WTC11 (cell line): Measurements from ENCODE around the gene ATP8B3. TPM values are rescaled to one million over a fixed set of nuclear protein-coding genes. Genes with fewer than 3 reads are reported as not detected.

Experiments used
- ATAC-seq: fragments of 200-7000 bp; cut with Tn5 transposase; 2 replicates; pipeline ENCODE4 v1.10.0; 2021; ENCODE audit warnings: mild to moderate bottlenecking, moderate library complexity
- CTCF ChIA-PET: fragments of 300-600 bp; sonication (Branson Sonifier 250); formaldehyde crosslinking; loops from one replicate; lab custom pipeline; 2021; ENCODE audit warnings: antibody characterized with exemption; lab: Charles Lee
- POLR2A ChIA-PET: fragments of 350-600 bp; sonication (Branson Sonifier 250); formaldehyde crosslinking; loops from one replicate; lab custom pipeline; 2021; ENCODE audit warnings: antibody characterized with exemption; lab: Charles Lee
- DNase-seq: peaks from one replicate; pipeline ENCODE4 v3.0.0; 2021; ENCODE audit warnings: low spot score
- H3K27ac Mint-ChIP-seq: 2 replicates; pipeline ENCODE4 v1.8.0; 2021; ENCODE audit warnings: mixed read lengths
- H3K27me3 Mint-ChIP-seq: 2 replicates; pipeline ENCODE4 v1.8.0; 2021; ENCODE audit warnings: low read depth, mild to moderate bottlenecking, moderate library complexity, mixed read lengths
- H3K36me3 Mint-ChIP-seq: 2 replicates; pipeline ENCODE4 v1.8.0; 2021; ENCODE audit warnings: mixed read lengths
- H3K4me1 Mint-ChIP-seq: 2 replicates; pipeline ENCODE4 v1.8.0; 2022; ENCODE audit warnings: mixed read lengths
- H3K4me3 Mint-ChIP-seq: 2 replicates; pipeline ENCODE4 v1.8.0; 2021; ENCODE audit warnings: mild to moderate bottlenecking, moderate library complexity, mixed read lengths
- H3K9me3 Mint-ChIP-seq: 2 replicates; pipeline ENCODE4 v1.8.0; 2021; ENCODE audit warnings: mixed read lengths
- FOXJ3 ChIP-seq: sonication (generic); formaldehyde crosslinking; IDR thresholded peaks from 2 replicates; pipeline ENCODE4 v1.9.0; 2021; ENCODE audit warnings: missing genetic modification reagents, mild to moderate bottlenecking, borderline replicate concordance
- FOXP1 ChIP-seq: sonication (generic); formaldehyde crosslinking; IDR thresholded peaks from 2 replicates; pipeline ENCODE4 v1.8.0; 2022; ENCODE audit warnings: missing genetic modification reagents, mild to moderate bottlenecking, moderate library complexity, borderline replicate concordance
- GTF2I ChIP-seq: fragments of 250-450 bp; sonication (Bioruptor Pico); conservative IDR thresholded peaks from 2 replicates; pipeline ENCODE4 v1.4.0; 2021; ENCODE audit warnings: mild to moderate bottlenecking
- ZBTB21 ChIP-seq: sonication (generic); formaldehyde crosslinking; IDR thresholded peaks from 2 replicates; pipeline ENCODE4 v1.8.1; 2023; ENCODE audit warnings: mild to moderate bottlenecking, missing genetic modification reagents, borderline replicate concordance
- ZNF219 ChIP-seq: sonication (generic); formaldehyde crosslinking; IDR thresholded peaks from 2 replicates; pipeline ENCODE4 v1.8.0; 2023; ENCODE audit warnings: missing genetic modification reagents, mild to moderate bottlenecking, borderline replicate concordance
- ZNF232 ChIP-seq: sonication (generic); formaldehyde crosslinking; IDR thresholded peaks from 2 replicates; pipeline ENCODE4 v1.8.0; 2022; ENCODE audit warnings: mild to moderate bottlenecking, missing genetic modification reagents
- ZNF671 ChIP-seq: fragments of 250-450 bp; sonication (Bioruptor Pico); IDR thresholded peaks from 2 replicates; pipeline ENCODE4 v1.8.0; 2021; ENCODE audit warnings: mild to moderate bottlenecking
- total RNA-seq: library from RNA; stranded (reverse); gene quantifications from 3 replicates; pipeline ENCODE4 v1.2.3, GENCODE V29; 2021
- TF ChIP-seq, protein P1 (sequence below): sonication (generic); formaldehyde crosslinking; IDR thresholded peaks from 2 replicates; pipeline ENCODE4 v1.8.1; 2022; ENCODE audit warnings: low read depth, mild to moderate bottlenecking, moderate library complexity, missing genetic modification reagents, borderline replicate concordance
- TF ChIP-seq, protein P2 (sequence below): sonication (generic); formaldehyde crosslinking; IDR thresholded peaks from 2 replicates; pipeline ENCODE4 v1.8.0; 2023; ENCODE audit warnings: missing genetic modification reagents
- TF ChIP-seq, protein P3 (sequence below): sonication (generic); formaldehyde crosslinking; IDR thresholded peaks from 2 replicates; pipeline ENCODE4 v1.8.1; 2022; ENCODE audit warnings: missing genetic modification reagents, borderline replicate concordance
- TF ChIP-seq, protein P4 (sequence below): sonication (generic); formaldehyde crosslinking; IDR thresholded peaks from 2 replicates; pipeline ENCODE4 v1.8.1; 2023; ENCODE audit warnings: mild to moderate bottlenecking, missing genetic modification reagents, moderate library complexity
- TF ChIP-seq, protein P5 (sequence below): fragments of 250-450 bp; sonication (Bioruptor Pico); IDR thresholded peaks from 2 replicates; pipeline ENCODE4 v1.9.0; 2021; ENCODE audit warnings: mild to moderate bottlenecking, borderline replicate concordance

Gene ATP8B3
- total RNA-seq, 1 experiment from 2014 or later = 5.5 TPM

DNA sequence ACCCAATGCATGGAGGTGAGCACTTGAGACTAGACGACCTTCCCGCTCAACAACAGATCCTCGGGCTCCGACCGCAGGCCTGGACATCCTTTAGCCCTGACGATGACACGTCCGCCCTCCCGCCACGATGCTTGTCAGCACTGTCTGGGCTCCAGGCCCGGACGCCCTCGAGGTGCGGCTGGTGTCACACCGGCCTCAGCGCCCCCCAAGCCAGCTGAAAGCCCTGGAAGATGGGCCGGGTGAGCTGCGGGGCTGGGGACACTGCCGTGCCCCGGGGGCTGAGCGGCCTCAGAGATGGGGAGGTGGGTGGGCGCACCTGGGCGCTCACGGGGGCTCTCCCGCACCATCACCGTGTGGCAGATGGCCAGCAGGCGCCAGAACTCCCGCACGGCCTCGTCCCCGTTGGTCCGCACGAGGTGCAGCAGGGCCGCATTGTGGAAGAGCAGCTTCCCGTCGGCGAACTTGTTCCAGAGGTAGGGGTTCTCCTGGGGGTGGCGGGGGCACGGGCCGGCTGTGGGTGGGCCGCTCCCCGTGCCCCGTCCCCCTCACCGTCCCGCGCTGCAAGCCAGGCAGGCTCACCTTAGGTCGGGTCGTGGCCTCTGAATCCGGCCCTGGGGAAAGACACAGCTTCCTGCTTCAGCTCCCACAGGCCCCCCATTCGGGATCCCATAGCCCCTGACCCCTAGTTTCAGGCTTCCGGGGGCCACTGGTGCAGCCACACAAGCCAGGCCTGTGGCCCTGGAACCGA, 15.5 kb downstream of the ATP8B3 start:
- no peak overlapping the region for H3K4me3 Mint-ChIP-seq
- no peaks in the 10 kb centered on the region for H3K36me3 Mint-ChIP-seq
- H3K27me3 Mint-ChIP-seq = no peaks in the 10 kb centered on the region; the same call in none of the 2 replicates
- H3K4me1 Mint-ChIP-seq = peaks cover 12% of the 10 kb centered on the region
- TF ChIP-seq ZNF671 (no peak), ZNF219 (CRISPR knock-in tag) (no peak), ZBTB21 (CRISPR knock-in tag) (no peak), FOXJ3 (CRISPR knock-in tag) (no peak)
- no peak overlapping the region for H3K27ac Mint-ChIP-seq
- DNase-seq (no peak), ATAC-seq (no peak)
- CTCF ChIA-PET = interaction anchor here (0.9 to 12.5 kb wide), 10 partner anchors 16 to 341 kb away, joined by 3 to 161 read pairs (median 4); no protein-coding TSS in a partner anchor
- POLR2A ChIA-PET = no interaction called here
- no peaks in the 10 kb centered on the region for H3K9me3 Mint-ChIP-seq

DNA sequence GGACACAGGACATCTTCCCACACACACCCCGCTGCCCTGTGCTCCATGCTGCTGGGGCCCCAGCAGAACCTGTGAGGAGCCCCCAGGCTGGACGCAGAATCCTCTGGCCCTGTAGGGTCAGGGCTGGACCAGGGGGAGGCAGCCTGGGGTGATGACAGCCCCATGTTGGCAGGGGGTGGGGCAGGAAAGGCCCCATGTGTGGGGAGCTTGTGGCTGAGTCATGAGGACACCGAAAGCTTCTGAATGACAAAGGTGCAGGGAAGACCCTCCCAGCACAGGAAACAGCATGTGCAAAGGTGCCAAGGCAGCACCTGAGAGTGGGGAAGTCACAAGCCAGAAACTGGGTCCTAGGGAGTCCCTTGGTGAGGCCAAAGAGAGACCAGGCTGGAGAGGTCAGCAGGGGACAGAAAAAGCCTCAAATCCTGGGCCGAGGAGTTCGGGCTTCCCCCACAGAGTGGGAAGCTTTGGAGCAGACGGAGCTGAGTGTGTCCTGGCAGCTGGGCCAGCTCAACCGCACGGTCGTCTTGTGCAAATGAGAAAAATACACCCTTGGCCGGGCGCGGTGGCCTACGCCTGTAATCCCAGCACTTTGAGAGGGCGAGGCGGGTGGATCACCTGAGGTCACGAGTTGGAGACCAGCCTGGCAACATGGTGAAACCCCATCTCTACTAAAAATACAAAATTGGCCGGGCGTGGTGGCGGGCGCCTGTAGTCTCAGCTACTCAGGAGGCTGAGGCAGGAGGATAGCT, 17.5 kb downstream of the ATP8B3 start:
- CTCF ChIA-PET = interaction anchor here (1.0 to 12.5 kb wide), 15 partner anchors 9 to 248 kb away, joined by 3 to 161 read pairs (median 5); no protein-coding TSS in a partner anchor

More for the DNA sequence above, 17.5 kb downstream of the ATP8B3 start:
- Mint-ChIP-seq H3K4me3 (no peak overlapping the region), H3K27me3 (peaks cover 10% of the 10 kb centered on the region), H3K9me3 (peaks cover 6% of the 10 kb centered on the region; the same call in 1 of the 2 replicates), H3K36me3 (no peaks in the 10 kb centered on the region), H3K27ac (peak overlapping the region; percentile 45; the same call in 1 of the 2 replicates), H3K4me1 (peaks cover 12% of the 10 kb centered on the region)
- ATAC-seq (no peak; the same call in 1 of the 2 replicates), DNase-seq (no peak)
- TF ChIP-seq, protein P1, sequence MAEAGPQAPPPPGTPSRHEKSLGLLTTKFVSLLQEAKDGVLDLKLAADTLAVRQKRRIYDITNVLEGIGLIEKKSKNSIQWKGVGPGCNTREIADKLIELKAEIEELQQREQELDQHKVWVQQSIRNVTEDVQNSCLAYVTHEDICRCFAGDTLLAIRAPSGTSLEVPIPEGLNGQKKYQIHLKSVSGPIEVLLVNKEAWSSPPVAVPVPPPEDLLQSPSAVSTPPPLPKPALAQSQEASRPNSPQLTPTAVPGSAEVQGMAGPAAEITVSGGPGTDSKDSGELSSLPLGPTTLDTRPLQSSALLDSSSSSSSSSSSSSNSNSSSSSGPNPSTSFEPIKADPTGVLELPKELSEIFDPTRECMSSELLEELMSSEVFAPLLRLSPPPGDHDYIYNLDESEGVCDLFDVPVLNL = no peak
- no peak for TF ChIP-seq ZNF232
- TF ChIP-seq, protein P2, sequence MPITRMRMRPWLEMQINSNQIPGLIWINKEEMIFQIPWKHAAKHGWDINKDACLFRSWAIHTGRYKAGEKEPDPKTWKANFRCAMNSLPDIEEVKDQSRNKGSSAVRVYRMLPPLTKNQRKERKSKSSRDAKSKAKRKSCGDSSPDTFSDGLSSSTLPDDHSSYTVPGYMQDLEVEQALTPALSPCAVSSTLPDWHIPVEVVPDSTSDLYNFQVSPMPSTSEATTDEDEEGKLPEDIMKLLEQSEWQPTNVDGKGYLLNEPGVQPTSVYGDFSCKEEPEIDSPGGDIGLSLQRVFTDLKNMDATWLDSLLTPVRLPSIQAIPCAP (CRISPR knock-in tag) = no peak
- no peak for TF ChIP-seq FOXP1 (CRISPR knock-in tag)
- TF ChIP-seq, protein P3, sequence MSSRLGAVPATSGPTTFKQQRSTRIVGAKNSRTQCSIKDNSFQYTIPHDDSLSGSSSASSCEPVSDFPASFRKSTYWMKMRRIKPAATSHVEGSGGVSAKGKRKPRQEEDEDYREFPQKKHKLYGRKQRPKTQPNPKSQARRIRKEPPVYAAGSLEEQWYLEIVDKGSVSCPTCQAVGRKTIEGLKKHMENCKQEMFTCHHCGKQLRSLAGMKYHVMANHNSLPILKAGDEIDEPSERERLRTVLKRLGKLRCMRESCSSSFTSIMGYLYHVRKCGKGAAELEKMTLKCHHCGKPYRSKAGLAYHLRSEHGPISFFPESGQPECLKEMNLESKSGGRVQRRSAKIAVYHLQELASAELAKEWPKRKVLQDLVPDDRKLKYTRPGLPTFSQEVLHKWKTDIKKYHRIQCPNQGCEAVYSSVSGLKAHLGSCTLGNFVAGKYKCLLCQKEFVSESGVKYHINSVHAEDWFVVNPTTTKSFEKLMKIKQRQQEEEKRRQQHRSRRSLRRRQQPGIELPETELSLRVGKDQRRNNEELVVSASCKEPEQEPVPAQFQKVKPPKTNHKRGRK (CRISPR knock-in tag) = no peak
- no peak for TF ChIP-seq GTF2I (CRISPR knock-in tag)
- TF ChIP-seq, protein P4, sequence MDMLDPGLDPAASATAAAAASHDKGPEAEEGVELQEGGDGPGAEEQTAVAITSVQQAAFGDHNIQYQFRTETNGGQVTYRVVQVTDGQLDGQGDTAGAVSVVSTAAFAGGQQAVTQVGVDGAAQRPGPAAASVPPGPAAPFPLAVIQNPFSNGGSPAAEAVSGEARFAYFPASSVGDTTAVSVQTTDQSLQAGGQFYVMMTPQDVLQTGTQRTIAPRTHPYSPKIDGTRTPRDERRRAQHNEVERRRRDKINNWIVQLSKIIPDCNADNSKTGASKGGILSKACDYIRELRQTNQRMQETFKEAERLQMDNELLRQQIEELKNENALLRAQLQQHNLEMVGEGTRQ (CRISPR knock-in tag) = no peak
- TF ChIP-seq, protein P5, sequence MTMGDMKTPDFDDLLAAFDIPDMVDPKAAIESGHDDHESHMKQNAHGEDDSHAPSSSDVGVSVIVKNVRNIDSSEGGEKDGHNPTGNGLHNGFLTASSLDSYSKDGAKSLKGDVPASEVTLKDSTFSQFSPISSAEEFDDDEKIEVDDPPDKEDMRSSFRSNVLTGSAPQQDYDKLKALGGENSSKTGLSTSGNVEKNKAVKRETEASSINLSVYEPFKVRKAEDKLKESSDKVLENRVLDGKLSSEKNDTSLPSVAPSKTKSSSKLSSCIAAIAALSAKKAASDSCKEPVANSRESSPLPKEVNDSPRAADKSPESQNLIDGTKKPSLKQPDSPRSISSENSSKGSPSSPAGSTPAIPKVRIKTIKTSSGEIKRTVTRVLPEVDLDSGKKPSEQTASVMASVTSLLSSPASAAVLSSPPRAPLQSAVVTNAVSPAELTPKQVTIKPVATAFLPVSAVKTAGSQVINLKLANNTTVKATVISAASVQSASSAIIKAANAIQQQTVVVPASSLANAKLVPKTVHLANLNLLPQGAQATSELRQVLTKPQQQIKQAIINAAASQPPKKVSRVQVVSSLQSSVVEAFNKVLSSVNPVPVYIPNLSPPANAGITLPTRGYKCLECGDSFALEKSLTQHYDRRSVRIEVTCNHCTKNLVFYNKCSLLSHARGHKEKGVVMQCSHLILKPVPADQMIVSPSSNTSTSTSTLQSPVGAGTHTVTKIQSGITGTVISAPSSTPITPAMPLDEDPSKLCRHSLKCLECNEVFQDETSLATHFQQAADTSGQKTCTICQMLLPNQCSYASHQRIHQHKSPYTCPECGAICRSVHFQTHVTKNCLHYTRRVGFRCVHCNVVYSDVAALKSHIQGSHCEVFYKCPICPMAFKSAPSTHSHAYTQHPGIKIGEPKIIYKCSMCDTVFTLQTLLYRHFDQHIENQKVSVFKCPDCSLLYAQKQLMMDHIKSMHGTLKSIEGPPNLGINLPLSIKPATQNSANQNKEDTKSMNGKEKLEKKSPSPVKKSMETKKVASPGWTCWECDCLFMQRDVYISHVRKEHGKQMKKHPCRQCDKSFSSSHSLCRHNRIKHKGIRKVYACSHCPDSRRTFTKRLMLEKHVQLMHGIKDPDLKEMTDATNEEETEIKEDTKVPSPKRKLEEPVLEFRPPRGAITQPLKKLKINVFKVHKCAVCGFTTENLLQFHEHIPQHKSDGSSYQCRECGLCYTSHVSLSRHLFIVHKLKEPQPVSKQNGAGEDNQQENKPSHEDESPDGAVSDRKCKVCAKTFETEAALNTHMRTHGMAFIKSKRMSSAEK (CRISPR knock-in tag) = no peak
- POLR2A ChIA-PET = interaction anchor here (0.9 kb wide), 1 partner anchor 32 kb away, joined by 3 read pairs; no protein-coding TSS in a partner anchor
